Natural killer cell (primary cell): ENCODE measurements around the gene SCN2A. TPM values are rescaled to one million over a fixed set of nuclear protein-coding genes. Genes with fewer than 3 reads are reported as not detected.

ENCODE experiments used
- ATAC-seq, 3 donors: fragments of 150-1000 bp in 2 of 3; fragments of 200-7000 bp in 1 of 3; cut with Tn5 transposase; 1 replicate in 1 of 3; 2 replicates in 2 of 3; pipeline ENCODE4 v1.10.0; 2021; ENCODE audit warnings: mild to moderate bottlenecking in 2 of 3, moderate library complexity in 2 of 3
- DNase-seq, 2 donors: peaks; one replicate each; pipeline versions ENCODE4 v3.0.0 to v3.0.0-alpha.2; 2013 to 2021; ENCODE audit warnings: mixed read lengths in 1 of 2
- H3K27ac ChIP-seq: one replicate; pipeline ENCODE4 v1.5.1; 2013; ENCODE audit warnings: mild to moderate bottlenecking, low read length
- H3K27me3 ChIP-seq: one replicate; pipeline ENCODE4 v1.6.1; 2013; ENCODE audit warnings: low read length; ENCODE audit not compliant: control insufficient read depth, insufficient read depth
- H3K36me3 ChIP-seq: one replicate; pipeline ENCODE4 v1.6.1; 2013; ENCODE audit warnings: low read length; ENCODE audit not compliant: control insufficient read depth, insufficient read depth
- H3K4me1 ChIP-seq: one replicate; pipeline ENCODE4 v1.6.1; 2013; ENCODE audit warnings: low read length; ENCODE audit not compliant: control insufficient read depth, insufficient read depth
- H3K4me3 ChIP-seq: one replicate; pipeline ENCODE4 v1.5.1; 2013; ENCODE audit warnings: low read length
- H3K9me3 ChIP-seq: one replicate; pipeline ENCODE4 v1.6.1; 2013; ENCODE audit warnings: low read length; ENCODE audit not compliant: control insufficient read depth, insufficient read depth
- H3K27ac Mint-ChIP-seq, 2 donors: one replicate each; pipeline ENCODE4 v1.8.0; 2022; ENCODE audit warnings: mild to moderate bottlenecking in 2 of 2, mixed read lengths in 2 of 2, moderate library complexity in 1 of 2
- H3K27me3 Mint-ChIP-seq, 2 donors: one replicate each; pipeline ENCODE4 v1.8.0; 2022; ENCODE audit warnings: low read depth in 2 of 2, mixed read lengths in 2 of 2
- H3K36me3 Mint-ChIP-seq: one replicate; pipeline ENCODE4 v1.8.0; 2022; ENCODE audit warnings: mixed read lengths
- H3K4me1 Mint-ChIP-seq, 2 donors: one replicate each; pipeline ENCODE4 v1.8.0; 2022; ENCODE audit warnings: mixed read lengths in 2 of 2
- H3K4me3 Mint-ChIP-seq: one replicate; pipeline ENCODE4 v1.8.0; 2022; ENCODE audit warnings: mild to moderate bottlenecking, moderate library complexity, mixed read lengths
- H3K9me3 Mint-ChIP-seq, 2 donors: one replicate each; pipeline ENCODE4 v1.8.0; 2022; ENCODE audit warnings: mixed read lengths in 2 of 2
- CTCF ChIP-seq: fragments of 200-600 bp; IDR thresholded peaks from one replicate; pipeline ENCODE4 v1.8.0; 2022; ENCODE audit warnings: antibody characterized with exemption
- WGBS: methylation state at CpG from one replicate; pipeline ENCODE4 v1.1.7; 2013; ENCODE audit warnings: missing lambda C conversion rate; ENCODE audit not compliant: insufficient coverage; 5-methylcytosine and 5-hydroxymethylcytosine counted together
- intact Hi-C: fragments of 100-400 bp; cut with micrococcal nuclease; formaldehyde crosslinking; loops from one replicate; pipeline ENCODE4 v1.14.2; 2022
- total RNA-seq, 4 donors: library from RNA; stranded (reverse); fragments of 120-200 nt in 1 of 4; gene quantifications; one replicate each; pipeline versions ENCODE4 v1.2.3 to v1.2.4, GENCODE V29; 2013 to 2022

SCN2A gene
- total RNA-seq, 3 donors from 2014 or later (not counting 1 experiment from before 2014, with no cell fraction given), result 0.10 TPM; not detected in 2

- Mint-ChIP-seq H3K27ac (no peak overlapping the region), H3K4me1 (no peaks in the 10 kb centered on the region), H3K27me3 (no peaks in the 10 kb centered on the region), H3K4me3 (no peak overlapping the region), H3K36me3 (no peaks in the 10 kb centered on the region), H3K9me3 (peaks cover 0 to 2% of the 10 kb centered on the region in 2 donors)
- 77% methylated on average over 2 of the region's 4 CpGs for WGBS
- no peak overlapping the region for H3K27ac ChIP-seq
- ATAC-seq, result no peak
- H3K4me3 ChIP-seq, result no peak overlapping the region
- no peak for TF ChIP-seq CTCF
- H3K4me1 ChIP-seq, result no peaks in the 10 kb centered on the region
- no peak for DNase-seq
- intact Hi-C loops, result no loop called here
- no peaks in the 10 kb centered on the region for H3K9me3 ChIP-seq
- no peaks in the 10 kb centered on the region for H3K27me3 ChIP-seq
- H3K36me3 ChIP-seq, result no peaks in the 10 kb centered on the region
These were observed 772 bp downstream of the SCN2A start for GRCh38 chr2:165239856-165240515.

GRCh38 chr2:165240916-165241315 is 1.7 kb downstream of the SCN2A start:
- no peak for TF ChIP-seq CTCF
- Histone ChIP-seq H3K4me1 (no peaks in the 10 kb centered on the region), H3K4me3 (no peak overlapping the region), H3K9me3 (no peaks in the 10 kb centered on the region), H3K27me3 (no peaks in the 10 kb centered on the region), H3K36me3 (no peaks in the 10 kb centered on the region), H3K27ac (no peak overlapping the region)
- DNase-seq, result no peak
- Mint-ChIP-seq H3K36me3 (no peaks in the 10 kb centered on the region), H3K27ac (no peak overlapping the region), H3K4me3 (no peak overlapping the region), H3K9me3 (peaks cover 0 to 2% of the 10 kb centered on the region in 2 donors), H3K4me1 (no peaks in the 10 kb centered on the region), H3K27me3 (no peaks in the 10 kb centered on the region)
- 73% methylated on average over 1 of the region's 2 CpGs for WGBS
- intact Hi-C loops, result no loop called here
- ATAC-seq, result no peak

GRCh38 chr2:165245081-165245793 is 6.0 kb downstream of the SCN2A start:
- Mint-ChIP-seq H3K27me3 (no peaks in the 10 kb centered on the region), H3K4me1 (no peaks in the 10 kb centered on the region), H3K9me3 (no peaks in the 10 kb centered on the region), H3K27ac (no peak overlapping the region), H3K4me3 (no peak overlapping the region), H3K36me3 (no peaks in the 10 kb centered on the region)
- TF ChIP-seq CTCF, result no peak
- no peak for DNase-seq
- intact Hi-C loops, result no loop called here
- no peaks in the 10 kb centered on the region for H3K4me1 ChIP-seq
- H3K27ac ChIP-seq, result no peak overlapping the region
- no peak for ATAC-seq
- 76% methylated on average over 4 of the region's 5 CpGs for WGBS
- H3K9me3 ChIP-seq, result no peaks in the 10 kb centered on the region
- no peaks in the 10 kb centered on the region for H3K36me3 ChIP-seq
- H3K4me3 ChIP-seq, result no peak overlapping the region
- H3K27me3 ChIP-seq, result no peaks in the 10 kb centered on the region
